ENCODE data around the gene ATOX1. TPM values are rescaled to one million over a fixed set of nuclear protein-coding genes. Genes with fewer than 3 reads are reported as not detected.
A peak's percentile ranks its signal among the peaks of the same experiment; 100 is the strongest.

Gene ATOX1
- total and polyA plus RNA-seq, 9 of the 15 experiments (the other 6 are each of a cell fraction or from before 2014, with no cell fraction given): 59.2 to 318 (median 86.2) TPM

GRCh38 chr5:151771259-151772028 is 13.0 kb upstream of the ATOX1 start, which contains the start of gene G3BP1 (continued):
- TF ChIP-seq ZNF639 (CRISPR knock-in tag; conservative IDR thresholded peaks at IDR 0.05 in 1 of 2, IDR thresholded peaks at IDR 0.05 in 1 of 2) (no peak; a peak in 1 of 4 replicates), RNF219 (CRISPR knock-in tag; IDR thresholded peaks at IDR 0.05) (no peak), ATF3 (IDR thresholded peaks at IDR 0.05) (peak; percentile 13; the same call in 1 of the 2 replicates), ATF3 (CRISPR knock-in tag; conservative IDR thresholded peaks at IDR 0.05) (no peak), NEUROD1 (IDR thresholded peaks at IDR 0.05; ENCODE audit: borderline replicate concordance, low read depth, low read length, partially characterized antibody) (peak; percentile 99), TARDBP (IDR thresholded peaks at IDR 0.05) (peak; percentile 70; the same call in 1 of the 2 replicates)
- TF ChIP-seq, protein P1, sequence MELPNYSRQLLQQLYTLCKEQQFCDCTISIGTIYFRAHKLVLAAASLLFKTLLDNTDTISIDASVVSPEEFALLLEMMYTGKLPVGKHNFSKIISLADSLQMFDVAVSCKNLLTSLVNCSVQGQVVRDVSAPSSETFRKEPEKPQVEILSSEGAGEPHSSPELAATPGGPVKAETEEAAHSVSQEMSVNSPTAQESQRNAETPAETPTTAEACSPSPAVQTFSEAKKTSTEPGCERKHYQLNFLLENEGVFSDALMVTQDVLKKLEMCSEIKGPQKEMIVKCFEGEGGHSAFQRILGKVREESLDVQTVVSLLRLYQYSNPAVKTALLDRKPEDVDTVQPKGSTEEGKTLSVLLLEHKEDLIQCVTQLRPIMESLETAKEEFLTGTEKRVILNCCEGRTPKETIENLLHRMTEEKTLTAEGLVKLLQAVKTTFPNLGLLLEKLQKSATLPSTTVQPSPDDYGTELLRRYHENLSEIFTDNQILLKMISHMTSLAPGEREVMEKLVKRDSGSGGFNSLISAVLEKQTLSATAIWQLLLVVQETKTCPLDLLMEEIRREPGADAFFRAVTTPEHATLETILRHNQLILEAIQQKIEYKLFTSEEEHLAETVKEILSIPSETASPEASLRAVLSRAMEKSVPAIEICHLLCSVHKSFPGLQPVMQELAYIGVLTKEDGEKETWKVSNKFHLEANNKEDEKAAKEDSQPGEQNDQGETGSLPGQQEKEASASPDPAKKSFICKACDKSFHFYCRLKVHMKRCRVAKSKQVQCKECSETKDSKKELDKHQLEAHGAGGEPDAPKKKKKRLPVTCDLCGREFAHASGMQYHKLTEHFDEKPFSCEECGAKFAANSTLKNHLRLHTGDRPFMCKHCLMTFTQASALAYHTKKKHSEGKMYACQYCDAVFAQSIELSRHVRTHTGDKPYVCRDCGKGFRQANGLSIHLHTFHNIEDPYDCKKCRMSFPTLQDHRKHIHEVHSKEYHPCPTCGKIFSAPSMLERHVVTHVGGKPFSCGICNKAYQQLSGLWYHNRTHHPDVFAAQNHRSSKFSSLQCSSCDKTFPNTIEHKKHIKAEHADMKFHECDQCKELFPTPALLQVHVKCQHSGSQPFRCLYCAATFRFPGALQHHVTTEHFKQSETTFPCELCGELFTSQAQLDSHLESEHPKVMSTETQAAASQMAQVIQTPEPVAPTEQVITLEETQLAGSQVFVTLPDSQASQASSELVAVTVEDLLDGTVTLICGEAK (IDR thresholded peaks at IDR 0.05): peak; percentile 71
- TF ChIP-seq, protein P1 (CRISPR knock-in tag; IDR thresholded peaks at IDR 0.05): no peak
- TF ChIP-seq, protein P2, sequence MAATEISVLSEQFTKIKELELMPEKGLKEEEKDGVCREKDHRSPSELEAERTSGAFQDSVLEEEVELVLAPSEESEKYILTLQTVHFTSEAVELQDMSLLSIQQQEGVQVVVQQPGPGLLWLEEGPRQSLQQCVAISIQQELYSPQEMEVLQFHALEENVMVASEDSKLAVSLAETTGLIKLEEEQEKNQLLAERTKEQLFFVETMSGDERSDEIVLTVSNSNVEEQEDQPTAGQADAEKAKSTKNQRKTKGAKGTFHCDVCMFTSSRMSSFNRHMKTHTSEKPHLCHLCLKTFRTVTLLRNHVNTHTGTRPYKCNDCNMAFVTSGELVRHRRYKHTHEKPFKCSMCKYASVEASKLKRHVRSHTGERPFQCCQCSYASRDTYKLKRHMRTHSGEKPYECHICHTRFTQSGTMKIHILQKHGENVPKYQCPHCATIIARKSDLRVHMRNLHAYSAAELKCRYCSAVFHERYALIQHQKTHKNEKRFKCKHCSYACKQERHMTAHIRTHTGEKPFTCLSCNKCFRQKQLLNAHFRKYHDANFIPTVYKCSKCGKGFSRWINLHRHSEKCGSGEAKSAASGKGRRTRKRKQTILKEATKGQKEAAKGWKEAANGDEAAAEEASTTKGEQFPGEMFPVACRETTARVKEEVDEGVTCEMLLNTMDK (IDR thresholded peaks at IDR 0.05; ENCODE audit: borderline replicate concordance, insufficient read depth, low read depth, low read length, poor library complexity, severe bottlenecking): peak; percentile 14
